NCI-H2081 (cell line): ENCODE measurements around the gene LILRA1.
"Not testable (repeated sequence)": the region's sequence is repeated elsewhere in the genome, so short reads cannot be mapped to it uniquely, and the experiment has no call there.

Experiments used
- DNase-seq, 2 experiments: peaks; one replicate each; lab custom pipeline; 2025; lab: John Stamatoyannopoulos, UW

Gene LILRA1

DNA sequence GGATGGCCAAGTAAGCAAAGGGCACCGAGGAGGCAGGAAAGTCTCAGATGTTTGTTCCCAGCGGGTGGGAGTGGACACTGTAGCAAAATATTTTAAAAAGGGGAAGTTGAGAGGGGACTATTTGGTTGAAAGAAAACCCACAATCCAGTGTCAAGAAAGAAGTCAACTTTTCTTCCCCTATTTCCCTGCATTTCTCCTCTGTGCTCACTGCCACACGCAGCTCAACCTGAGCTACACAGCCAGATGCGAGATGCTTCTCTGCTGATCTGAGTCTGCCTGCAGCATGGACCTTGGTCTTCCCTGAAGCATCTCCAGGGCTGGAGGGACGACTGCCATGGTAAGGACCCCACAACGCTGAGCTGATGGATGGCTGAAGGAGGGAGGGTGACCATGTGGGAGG, at the start of gene LILRA1:
TSS of gene LILRA1 (plus strand) at position 188 of the 400 bp plus-strand sequence. CDS start 613 bp downstream, outside the sequence.
- DNase-seq, result not testable (repeated sequence)

DNA sequence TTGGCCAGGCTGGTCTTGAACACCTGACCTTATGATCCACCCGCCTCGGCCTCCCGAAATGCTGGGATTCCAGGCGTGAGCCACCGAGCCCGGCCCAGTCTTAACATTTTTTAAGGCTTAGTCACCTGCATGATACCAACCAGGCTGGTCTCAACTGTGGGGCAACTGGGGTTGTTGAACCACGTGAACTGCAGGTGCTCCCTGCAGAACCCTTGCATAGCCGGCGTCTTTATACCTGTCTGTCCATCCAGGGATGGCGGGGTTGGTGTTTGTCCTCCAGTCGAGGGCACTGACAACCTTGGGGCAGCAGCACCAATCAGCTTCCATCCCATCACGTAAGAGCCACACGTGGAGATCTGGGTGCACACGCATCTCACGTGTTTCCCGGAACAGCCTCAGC, 44.6 kb upstream of the LILRA1 start:
- no peak for DNase-seq

DNA sequence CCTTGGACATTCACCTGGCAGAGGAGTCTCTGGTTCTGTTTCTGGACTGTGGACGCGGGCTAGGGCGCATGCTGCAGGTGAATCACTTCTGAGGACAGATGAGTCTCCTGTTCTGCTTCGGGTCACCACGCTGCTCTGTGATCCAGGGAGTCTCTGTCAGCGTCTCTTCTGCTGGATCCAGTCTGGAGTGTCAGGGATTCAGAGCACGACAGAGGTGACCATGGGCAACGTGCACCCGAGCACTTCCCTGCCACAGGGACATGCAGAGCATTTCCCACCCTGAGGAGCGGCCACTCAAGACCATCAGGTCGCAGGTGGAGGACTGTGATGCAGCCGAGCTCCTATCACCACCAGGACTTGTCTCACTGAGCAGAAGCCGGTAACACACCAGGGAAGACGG, 44.2 kb upstream of the LILRA1 start:
- no peak for DNase-seq

DNA sequence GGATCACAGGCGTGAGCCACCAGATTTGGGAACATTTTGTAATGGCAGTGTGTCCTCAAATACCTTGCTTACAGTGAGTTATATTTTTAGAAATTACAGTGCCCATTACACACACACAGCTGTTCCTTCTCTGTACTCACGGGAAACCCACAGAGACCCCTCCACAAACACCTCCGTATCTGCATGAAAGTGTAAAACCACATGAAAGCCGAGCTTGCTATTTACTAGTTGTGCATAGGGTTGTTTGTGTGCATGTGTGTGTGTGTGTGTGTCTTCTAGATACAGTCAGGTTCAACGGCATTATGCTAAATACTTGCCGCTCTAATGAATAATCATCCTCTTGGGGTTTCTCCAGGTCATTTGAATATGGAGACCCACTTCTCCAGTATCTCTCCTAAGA, 42.1 kb upstream of the LILRA1 start:
- DNase-seq, result no peak

DNA sequence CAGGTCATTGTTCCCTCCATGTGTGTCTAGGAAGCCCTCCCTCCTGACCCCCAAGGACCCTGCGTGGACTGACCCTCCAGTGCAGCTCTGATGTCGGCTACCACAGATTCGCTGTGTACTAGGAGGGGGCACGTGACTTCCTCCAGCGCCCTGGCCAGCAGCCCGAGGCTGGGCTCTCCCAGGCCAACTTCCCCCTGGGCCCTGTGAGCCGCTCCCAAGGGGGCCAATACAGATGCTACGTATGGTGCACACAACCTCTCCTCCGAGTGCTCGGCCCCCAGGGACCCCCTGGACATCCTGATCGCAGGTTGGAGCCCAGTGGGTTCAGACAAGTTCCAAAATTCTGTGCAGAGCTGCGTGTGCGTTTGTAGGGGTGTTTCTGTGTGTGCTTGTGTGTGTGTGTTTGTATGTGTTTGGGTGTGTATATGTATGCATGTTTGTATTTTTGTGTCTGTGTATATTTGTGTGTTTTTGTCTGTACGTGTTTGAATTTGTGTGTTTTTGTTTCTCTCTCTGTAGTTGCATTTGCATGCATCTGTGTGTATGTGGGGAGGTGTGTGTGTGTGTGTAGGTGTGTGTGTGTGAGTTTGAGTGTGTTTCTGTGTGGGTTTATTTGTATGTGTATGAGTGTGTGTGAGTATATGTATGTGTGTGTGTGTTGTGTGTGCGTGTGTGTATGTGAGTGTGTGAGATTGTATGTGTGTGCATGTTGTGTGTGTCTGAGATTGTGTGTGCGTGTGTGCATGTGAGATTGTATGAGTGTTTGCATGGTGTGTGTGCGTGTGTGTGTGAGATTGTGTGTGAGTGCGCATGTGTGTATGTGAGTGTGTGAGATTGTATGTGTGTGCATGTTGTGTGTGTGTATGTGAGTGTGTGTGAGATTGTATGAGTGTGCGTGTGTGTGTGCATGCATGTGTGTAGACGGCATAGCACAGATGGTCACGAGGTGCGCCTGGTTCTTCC, 41.2 kb upstream of the LILRA1 start:
- no peak for DNase-seq

DNA sequence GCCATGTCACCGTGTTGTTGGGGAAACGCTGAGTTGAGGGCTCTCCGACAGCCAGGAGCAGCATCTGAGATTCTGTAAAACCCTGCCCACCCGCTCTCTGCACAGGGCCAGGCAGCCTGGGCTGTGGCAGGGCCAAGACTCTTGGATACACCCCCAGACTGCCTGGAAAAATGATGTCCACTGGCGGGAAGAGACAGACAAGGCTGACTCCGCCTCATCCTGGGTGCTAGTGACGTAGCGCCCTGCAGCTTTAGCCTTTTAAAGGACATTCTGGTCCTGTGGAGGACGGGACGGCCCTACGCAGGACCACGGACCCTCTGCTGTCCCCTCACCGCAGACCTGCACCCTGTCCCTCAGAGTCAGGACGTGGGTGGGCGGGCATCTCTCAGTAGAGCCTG, 40.5 kb upstream of the LILRA1 start:
- no peak for DNase-seq

DNA sequence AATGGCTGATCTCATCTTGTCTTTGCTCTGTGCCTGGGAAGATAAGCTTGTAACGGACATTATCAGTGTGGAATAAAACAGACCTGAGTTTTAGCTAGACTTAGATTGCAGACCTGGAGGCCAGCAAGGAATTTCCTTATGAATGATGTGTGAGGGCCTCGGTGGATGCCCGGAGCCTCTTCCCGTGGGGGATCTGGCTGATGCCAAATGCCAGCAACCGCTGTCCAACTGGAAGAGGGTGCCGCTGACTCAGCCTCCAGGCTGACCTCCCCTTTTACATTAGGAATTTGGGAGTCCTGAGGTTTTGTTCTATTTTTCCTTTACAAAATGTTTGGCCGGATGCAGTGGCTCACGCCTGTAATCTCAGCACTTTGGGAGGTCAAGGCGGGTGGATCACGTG, 39.4 kb upstream of the LILRA1 start:
- no peak for DNase-seq

DNA sequence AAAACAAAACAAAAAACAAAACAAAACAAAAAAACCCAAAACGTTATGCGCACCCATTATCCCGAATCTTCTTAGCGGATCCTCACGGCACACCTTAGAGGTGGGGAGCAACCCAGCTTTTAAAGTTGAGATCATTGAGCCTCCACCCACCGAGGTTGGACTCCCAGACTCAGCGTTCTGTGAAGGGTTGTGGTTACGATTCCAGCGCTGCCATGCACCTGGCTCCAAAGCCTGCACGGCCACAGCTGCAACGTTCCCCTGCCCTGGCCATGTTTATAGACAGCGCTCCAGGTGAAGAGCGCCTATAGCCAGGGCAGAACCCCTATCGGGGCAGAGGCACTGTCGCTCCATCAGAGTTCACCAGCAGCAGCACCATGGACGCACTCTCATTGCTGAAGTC, 38.5 kb upstream of the LILRA1 start:
- DNase-seq, result no peak

DNA sequence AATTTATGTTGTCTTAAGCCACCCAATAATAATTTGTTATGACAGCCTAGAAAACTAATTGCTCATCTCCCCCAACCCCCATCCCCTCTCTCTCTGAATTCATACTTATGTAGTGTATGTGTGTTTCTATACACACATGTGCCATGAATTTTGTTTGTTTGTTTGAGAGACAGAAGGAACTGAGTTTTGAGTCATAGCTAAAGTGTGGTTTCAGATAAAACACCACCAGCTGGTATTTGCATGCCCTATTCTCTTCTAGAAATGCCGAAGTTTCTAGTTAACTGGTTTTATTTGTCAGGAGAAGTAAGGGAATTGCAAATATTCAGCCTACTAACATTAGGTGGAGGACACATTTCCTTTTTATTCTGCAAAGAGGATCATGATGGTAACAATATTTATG, 37.2 kb upstream of the LILRA1 start:
- DNase-seq, result no peak

DNA sequence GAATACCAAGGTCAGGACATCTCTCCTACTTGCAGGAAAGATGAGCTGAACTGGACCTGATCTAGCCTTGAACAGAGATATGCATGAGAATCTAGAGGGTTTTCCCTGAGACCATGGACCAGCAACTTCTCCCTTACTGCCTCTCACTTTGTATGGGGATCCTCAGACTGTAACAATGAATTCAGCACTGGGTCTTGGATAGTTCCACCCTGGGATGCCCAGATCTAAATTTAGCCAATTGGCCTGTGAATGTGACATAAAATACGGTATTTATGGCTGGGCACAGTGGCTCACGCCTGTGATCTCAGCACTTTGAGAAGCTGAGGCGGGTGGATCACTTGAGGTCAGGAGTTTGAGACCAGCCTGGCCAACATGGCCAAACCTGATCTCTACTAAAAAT, 35.1 kb upstream of the LILRA1 start:
- DNase-seq, result no peak

DNA sequence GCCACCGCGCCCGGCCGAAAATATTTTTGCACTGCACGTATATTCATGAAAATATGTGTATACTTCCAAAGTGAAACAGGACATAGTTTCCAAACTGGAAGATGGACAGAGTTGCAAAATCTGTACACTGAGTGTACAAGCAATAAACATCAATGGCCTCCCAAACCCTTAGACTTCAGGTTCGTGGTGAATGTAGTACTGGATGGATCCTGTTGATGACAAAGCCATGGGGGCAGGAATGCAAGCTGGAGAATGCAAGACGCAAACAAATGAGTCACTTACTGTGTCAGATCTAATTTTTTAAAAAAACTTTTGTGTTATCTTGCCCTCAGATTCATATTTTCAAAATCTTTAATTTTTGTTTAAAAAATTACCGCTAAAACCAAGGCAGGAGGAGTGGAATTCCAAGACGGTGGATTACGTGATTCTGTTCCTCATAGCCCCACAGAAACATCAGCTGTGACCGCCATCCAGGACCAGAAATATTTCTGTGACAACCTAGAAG, 32.5 kb upstream of the LILRA1 start:
- DNase-seq, result no peak

DNA sequence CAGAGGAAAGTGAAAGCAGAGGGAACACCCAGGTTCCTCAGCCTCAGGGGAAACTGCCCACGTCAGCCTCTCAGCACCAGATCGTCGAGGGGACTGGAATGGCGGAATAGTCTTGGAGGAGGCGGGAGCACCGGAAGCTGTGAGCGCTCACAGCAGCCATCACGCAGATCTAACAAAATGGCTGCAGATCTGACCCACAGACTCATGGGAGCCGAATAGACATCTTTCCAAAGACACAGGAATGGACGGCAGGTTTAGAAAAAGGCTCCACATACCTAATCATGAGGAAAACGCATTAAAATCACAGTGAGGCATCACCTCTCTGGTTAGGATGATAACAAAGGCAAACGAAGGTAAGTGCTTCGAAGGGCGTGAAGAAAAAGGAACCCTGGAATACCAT, 31.6 kb upstream of the LILRA1 start:
- no peak for DNase-seq

DNA sequence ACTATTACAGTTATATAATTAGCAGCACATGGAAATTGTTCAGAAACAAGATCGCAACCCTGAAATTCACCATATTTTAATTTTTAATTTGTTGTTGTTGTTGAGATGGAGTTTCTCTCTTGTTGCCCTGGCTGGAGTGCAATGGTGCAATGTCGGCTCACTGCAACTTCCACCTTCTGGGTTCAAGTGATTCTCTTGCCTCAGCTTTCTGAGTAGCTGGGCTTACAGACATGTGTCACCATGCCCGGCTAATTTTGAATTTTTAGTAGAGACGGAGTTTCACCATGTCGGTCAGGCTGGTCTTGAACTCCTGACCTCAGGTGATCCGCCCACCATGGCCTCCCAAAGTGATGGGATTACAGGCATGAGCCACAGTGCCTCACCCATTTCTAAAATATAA, 30.2 kb upstream of the LILRA1 start:
- DNase-seq, result not testable (repeated sequence)

DNA sequence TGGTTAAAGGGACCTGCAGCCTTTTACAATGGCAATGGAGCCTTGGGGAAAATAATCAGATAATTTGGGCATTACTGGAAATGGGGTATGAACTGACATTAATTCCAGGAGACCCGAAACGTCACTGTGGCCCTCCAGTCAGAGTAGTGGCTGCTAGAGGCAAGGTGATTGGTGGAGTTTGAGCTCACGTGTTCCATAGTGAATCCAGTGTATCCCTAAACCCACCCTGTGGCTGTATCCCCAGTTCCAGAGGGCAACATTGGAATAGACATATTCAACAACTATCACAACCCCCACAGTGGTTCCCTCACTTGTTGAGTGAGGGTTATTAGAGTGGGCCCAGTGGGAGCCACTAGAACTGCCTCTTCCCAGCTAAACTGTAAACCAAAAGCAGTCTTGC, 23.1 kb upstream of the LILRA1 start:
- no peak for DNase-seq

DNA sequence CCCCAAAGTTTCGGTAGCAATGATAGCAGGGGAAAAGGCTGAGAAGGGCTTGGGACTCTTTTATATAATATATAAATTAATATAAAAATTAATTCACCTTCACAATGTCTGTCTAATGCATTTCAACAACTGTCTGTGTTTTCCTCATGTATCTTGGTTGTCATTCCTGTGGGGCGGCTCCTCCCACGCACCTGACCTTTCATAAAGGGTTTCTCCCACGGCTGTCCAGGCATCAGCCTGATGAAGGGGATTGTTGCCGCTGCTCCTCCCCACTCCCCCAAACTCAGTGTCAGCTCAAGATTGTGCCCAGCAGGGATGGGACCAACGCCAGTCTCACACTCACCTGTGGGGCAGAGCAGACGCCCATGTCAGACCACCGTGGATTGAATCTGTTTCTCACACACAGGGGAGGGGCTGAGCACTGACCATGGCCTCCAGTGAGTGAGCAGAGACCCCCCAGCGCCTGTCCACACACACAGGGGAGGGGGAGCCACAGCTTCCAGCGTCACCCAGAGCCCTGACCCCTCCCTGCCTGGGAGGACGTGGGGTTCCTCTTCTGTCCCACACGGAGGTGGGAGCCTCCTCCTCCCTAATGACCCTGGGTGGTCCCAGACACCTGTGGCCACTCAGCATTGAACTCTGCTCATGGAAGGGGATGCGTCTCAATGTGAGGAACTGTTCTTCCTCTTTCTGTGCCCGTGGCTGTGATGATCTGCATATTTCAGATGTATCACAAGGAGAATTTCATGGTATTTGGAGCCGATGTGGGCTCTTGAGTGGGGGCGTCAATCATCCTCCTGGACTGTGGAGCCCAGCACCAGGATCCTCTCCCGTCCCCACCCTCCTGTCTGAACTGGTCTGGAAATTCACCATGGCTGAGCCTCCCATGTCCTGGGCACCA, 21.5 kb upstream of the LILRA1 start:
- not testable (repeated sequence) for DNase-seq

DNA sequence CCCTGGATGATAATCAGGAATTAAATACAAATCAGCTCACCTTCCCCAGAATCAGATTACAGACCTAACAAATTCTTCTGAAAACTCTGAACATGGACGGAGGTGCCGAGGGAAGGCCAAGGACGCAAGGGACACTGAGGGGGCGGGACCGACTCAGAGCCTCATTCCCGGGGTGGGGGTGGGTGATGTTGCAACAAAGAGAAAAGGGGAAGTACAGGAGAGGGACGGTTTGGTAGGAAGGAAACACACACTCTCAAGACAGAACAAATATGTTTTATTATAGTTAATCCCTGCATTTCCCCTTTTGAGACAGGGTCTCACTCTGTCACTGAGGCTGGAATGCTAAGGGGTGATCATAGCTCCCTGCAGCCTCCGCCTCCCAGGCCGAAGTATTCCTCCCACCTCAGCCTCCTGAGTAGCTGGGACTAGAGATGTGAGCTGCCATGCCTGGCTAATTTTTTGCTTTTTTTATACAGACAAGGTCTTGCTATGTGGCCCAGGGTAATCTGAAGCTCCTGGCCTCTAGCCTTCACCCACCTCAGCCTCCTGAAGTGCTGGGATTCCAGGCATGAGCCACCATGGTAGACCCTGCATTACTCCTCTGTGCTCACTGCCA, 20.6 kb upstream of the LILRA1 start:
- no peak for DNase-seq

DNA sequence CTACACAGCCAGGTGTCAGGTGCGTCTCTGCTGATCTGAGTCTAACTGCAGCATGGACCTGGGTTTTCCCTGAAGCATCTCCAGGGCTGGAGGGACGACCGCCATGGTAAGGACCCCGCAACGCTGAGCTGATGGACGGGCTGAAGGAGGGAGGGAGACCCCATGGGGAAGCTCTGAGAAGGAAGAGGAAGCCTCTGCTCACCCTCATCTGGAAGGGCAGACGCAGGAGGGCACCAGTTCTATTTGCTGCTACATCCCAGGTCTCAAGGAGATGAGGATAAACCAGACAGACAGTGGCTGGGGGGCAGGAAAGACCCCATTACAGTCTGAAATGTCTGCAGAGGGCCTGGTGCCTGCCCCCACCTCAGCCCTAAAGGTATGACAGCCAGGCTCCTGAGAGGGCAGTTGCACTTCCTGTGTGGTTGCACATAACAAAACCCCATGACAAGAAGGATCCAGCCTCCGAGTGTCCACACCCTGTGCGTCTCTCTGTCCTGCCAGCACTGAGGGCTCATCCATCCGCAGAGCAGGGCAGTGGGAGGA, 20.0 kb upstream of the LILRA1 start, which contains the start of gene LILRA2:
TSS of gene LILRA2 (plus strand) at position 461 of the 543 bp plus-strand sequence. CDS start 89 bp downstream, outside the sequence.
- DNase-seq, result no peak

DNA sequence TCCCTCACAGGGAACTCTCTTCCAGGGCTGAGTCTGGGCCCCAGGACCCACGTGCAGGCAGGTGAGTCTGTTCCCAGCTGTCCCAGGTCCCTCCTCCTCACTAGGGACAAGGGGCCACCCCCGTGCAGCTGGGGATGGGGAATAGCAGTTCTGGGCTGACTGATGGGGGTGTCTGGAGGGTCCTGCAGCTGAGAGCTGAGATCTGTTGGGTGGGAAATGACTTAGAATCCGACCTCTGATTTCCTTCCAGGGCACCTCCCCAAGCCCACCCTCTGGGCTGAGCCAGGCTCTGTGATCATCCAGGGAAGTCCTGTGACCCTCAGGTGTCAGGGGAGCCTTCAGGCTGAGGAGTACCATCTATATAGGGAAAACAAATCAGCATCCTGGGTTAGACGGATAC, 19.4 kb upstream of the LILRA1 start:
- DNase-seq, result no peak

DNA sequence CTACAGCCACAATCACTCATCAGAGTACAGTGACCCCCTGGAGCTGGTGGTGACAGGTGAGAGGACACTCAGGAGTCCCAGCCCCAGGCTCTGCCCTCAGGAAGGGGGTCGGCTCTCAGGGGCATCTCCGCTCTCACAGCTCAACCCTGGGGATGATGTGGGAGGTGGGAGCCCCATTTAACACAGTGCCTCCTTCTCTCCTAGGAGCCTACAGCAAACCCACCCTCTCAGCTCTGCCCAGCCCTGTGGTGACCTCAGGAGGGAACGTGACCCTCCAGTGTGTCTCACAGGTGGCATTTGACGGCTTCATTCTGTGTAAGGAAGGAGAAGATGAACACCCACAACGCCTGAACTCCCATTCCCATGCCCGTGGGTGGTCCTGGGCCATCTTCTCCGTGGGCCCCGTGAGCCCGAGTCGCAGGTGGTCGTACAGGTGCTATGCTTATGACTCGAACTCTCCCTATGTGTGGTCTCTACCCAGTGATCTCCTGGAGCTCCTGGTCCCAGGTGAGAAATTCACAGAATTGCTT, 18.8 kb upstream of the LILRA1 start:
- DNase-seq, result no peak

DNA sequence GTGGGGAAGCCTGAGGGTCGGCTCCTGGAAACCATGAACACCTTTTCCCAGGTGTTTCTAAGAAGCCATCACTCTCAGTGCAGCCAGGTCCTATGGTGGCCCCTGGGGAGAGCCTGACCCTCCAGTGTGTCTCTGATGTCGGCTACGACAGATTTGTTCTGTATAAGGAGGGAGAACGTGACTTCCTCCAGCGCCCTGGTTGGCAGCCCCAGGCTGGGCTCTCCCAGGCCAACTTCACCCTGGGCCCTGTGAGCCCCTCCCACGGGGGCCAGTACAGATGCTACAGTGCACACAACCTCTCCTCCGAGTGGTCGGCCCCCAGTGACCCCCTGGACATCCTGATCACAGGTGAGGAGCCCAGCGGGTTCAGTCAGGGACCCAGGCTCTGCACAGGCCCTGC, 18.2 kb upstream of the LILRA1 start:
- DNase-seq, result not testable (repeated sequence)

DNA sequence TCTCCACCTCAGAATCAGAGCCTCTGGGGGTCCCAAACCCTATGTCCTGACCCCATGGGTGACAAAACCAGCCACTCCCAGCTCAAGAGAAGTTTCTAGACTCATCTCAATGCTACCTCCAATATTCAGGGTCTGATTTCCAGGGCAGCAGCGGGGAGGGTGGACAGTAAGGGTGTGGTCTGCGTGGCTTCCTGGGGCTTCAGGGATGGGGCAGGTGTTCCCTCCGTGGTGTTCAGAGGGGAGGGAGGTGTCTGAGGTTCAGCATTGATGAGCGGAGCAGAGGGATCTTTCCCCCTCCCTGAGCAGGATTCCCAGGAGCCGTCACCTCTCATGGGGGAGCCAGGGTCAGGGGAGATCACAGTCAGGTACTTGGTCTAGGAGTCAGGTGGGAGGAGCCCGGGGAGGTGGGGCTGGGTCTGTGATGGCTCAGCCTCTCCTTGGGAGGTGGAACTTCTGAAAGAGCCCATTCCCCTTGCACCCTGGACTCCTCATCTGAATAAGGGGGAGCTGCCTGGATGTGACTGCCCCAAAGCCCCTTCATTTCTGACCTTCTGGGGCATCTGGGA, 16.9 kb upstream of the LILRA1 start:
- no peak for DNase-seq
